D721Med (cell line): ENCODE results near the gene COX17.

ENCODE experiments used
- DNase-seq: peaks from one replicate; pipeline ENCODE4 v3.0.0; 2011; ENCODE audit warnings: low spot score; ENCODE audit not compliant: insufficient read length
- FAIRE-seq: peaks from 2 replicates; lab custom pipeline; 2011; peaks lifted over from hg19 to GRCh38; lab: Jason Lieb, UNC
- TF ChIP-seq, protein P1 (sequence below): IDR thresholded peaks from 2 replicates; pipeline ENCODE4 v1.5.1; 2012; ENCODE audit warnings: mild to moderate bottlenecking, control low read depth; ENCODE audit not compliant: insufficient read depth; ENCODE audit errors: missing control alignments

COX17 gene

GRCh38 chr3:119624002-119624720 is 53.0 kb downstream of the COX17 start:
- FAIRE-seq (no peak), DNase-seq (no peak)
- TF ChIP-seq, protein P1, sequence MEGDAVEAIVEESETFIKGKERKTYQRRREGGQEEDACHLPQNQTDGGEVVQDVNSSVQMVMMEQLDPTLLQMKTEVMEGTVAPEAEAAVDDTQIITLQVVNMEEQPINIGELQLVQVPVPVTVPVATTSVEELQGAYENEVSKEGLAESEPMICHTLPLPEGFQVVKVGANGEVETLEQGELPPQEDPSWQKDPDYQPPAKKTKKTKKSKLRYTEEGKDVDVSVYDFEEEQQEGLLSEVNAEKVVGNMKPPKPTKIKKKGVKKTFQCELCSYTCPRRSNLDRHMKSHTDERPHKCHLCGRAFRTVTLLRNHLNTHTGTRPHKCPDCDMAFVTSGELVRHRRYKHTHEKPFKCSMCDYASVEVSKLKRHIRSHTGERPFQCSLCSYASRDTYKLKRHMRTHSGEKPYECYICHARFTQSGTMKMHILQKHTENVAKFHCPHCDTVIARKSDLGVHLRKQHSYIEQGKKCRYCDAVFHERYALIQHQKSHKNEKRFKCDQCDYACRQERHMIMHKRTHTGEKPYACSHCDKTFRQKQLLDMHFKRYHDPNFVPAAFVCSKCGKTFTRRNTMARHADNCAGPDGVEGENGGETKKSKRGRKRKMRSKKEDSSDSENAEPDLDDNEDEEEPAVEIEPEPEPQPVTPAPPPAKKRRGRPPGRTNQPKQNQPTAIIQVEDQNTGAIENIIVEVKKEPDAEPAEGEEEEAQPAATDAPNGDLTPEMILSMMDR = no peak

- FAIRE-seq (no peak), DNase-seq (no peak)
- TF ChIP-seq, protein P1 = no peak
Observed at GRCh38 chr3:119620899-119621298, 56.3 kb downstream of the COX17 start.
